Brain microvascular endothelial cell (primary cell): ENCODE results near the gene GPRC6A.
"Not testable (repeated sequence)": the region's sequence is repeated elsewhere in the genome, so short reads cannot be mapped to it uniquely, and the experiment has no call there.

Experiments used
- DNase-seq: peaks from one replicate; pipeline ENCODE4 v3.0.0-alpha.2; 2020
- H3K27ac ChIP-seq: fragments of 250-450 bp; sonication (Bioruptor Pico); 2 replicates; pipeline ENCODE4 v1.5.1; 2020; ENCODE audit warnings: mild to moderate bottlenecking, moderate library complexity
- H3K27me3 ChIP-seq: fragments of 250-450 bp; sonication (Bioruptor Pico); replicated peaks from 2 replicates; pipeline ENCODE4 v1.5.1; 2020; ENCODE audit warnings: mild to moderate bottlenecking
- H3K36me3 ChIP-seq: fragments of 250-450 bp; sonication (Bioruptor Pico); replicated peaks from 2 replicates; pipeline ENCODE4 v1.5.1; 2020; ENCODE audit warnings: mild to moderate bottlenecking
- H3K4me3 ChIP-seq: 2 replicates; pipeline ENCODE4 v1.5.1; 2011; ENCODE audit warnings: low read depth, mild to moderate bottlenecking, control low read depth, low read length, moderate library complexity
- in situ Hi-C: cut with HindIII; loops from 2 replicates; pipeline ENCODE4 v1.10.0; 2017; ENCODE audit warnings: low sequenced_read_pairs, low pct_ligation_motif_present
- TF ChIP-seq, protein P1 (sequence below): IDR thresholded peaks from 2 replicates; pipeline ENCODE4 v1.5.1; 2011; ENCODE audit warnings: low read depth, mild to moderate bottlenecking, moderate library complexity, low read length, control low read depth, inconsistent platforms; ENCODE audit errors: missing control alignments

Gene GPRC6A

DNA sequence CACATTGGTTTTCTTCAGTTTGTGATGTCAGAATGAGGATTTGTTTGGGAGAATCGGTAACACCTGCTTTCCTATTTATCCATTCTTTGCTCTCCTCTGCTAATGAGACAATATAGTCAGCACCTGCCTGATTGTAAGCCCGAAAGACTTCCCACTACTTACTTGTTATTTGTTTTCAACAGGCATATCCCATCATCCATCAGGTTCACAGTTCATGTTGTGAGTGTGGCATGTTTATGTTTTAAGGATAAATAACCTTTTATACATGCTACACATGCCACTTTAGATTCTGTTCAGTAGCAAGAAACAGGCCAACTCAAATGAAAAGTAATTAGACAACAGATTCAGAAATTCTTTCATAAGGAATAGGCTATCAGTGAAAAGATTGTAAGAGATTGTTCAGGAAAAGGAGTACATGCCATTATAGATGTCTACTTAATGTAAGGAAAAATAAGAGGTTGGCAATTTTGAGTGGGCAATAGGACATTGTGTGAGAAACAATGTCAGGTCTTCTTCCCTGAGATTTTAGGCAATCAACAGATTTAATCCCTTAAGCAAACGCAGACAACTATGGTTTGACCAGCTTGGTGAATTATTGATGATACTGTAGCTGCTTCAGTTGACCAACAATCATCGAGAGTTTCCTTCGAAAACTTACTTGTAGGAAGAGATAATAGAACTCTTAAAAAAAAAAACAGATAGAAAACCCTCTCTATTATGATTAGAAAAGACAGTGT, 7.9 kb upstream of the GPRC6A start:
- no peak overlapping the region for H3K4me3 ChIP-seq
- no peak for DNase-seq
- TF ChIP-seq, protein P1, sequence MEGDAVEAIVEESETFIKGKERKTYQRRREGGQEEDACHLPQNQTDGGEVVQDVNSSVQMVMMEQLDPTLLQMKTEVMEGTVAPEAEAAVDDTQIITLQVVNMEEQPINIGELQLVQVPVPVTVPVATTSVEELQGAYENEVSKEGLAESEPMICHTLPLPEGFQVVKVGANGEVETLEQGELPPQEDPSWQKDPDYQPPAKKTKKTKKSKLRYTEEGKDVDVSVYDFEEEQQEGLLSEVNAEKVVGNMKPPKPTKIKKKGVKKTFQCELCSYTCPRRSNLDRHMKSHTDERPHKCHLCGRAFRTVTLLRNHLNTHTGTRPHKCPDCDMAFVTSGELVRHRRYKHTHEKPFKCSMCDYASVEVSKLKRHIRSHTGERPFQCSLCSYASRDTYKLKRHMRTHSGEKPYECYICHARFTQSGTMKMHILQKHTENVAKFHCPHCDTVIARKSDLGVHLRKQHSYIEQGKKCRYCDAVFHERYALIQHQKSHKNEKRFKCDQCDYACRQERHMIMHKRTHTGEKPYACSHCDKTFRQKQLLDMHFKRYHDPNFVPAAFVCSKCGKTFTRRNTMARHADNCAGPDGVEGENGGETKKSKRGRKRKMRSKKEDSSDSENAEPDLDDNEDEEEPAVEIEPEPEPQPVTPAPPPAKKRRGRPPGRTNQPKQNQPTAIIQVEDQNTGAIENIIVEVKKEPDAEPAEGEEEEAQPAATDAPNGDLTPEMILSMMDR: no peak
- in situ Hi-C loops: no loop called here
- H3K27me3 ChIP-seq: no peaks in the 10 kb centered on the region
- no peaks in the 10 kb centered on the region for H3K36me3 ChIP-seq
- no peak overlapping the region for H3K27ac ChIP-seq

DNA sequence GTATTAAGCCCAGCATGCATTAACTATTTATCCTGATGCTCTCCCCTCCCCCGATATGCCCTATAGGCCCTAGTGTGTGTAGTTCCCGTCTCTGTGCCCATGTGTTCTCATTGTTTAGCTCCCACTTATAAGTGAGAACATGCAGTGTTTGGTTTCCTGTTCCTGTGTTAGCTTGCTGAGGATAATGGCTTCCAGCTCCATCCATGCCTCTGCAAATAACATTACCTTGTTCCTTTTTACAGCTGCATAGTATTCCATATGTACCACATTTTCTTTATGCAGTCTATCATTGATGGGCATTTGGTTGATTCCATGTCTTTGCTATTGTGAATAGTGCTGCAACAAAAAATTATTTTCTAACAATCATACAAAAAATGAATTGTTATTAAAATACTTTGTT, 5.6 kb upstream of the GPRC6A start:
- H3K27ac ChIP-seq, H3K36me3 ChIP-seq, in situ Hi-C loops, H3K27me3 ChIP-seq, DNase-seq, H3K4me3 ChIP-seq: not testable (repeated sequence)

GRCh38 chr6:116827561-116828240, 1.2 kb downstream of the GPRC6A start:
- in situ Hi-C loops: no loop called here
- Histone ChIP-seq H3K27me3 (no peaks in the 10 kb centered on the region), H3K27ac (no peak overlapping the region), H3K36me3 (no peaks in the 10 kb centered on the region), H3K4me3 (no peak overlapping the region)
- DNase-seq: no peak
- TF ChIP-seq, protein P1: no peak

GRCh38 chr6:116816336-116816735, 12.5 kb downstream of the GPRC6A start:
- DNase-seq, H3K4me3 ChIP-seq, H3K27me3 ChIP-seq, H3K36me3 ChIP-seq, H3K27ac ChIP-seq, in situ Hi-C loops: not testable (repeated sequence)

DNA sequence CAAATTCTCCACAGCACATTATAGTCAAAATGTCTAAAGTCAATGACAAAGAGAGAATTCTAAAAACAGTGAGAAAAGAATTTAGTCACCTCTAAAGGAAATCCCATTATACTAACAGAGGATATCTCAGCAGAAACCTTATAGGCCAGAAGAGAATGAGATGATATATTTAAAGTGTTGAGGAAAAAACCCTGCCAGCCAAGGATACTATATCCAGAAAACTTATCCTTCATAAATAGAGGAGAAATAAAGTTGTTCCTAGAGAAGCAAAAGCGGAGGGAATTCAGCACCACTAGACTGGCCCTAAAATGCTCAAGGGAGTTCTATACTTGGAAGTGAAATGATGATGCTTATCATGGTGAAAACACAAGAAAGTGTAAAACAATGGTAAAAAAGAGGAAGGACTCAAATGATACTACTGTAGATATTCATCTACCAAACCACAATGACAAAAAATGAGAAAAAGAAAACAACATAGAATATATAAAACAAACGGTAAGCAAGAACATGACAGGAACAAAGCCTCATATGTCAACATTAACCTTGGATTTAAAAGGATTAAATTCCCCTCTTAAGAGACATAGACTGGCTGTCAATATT, 16.7 kb downstream of the GPRC6A start:
- in situ Hi-C loops: no loop called here
- no peak overlapping the region for H3K27ac ChIP-seq
- no peaks in the 10 kb centered on the region for H3K27me3 ChIP-seq
- DNase-seq: no peak
- no peak overlapping the region for H3K4me3 ChIP-seq
- TF ChIP-seq, protein P1: no peak
- H3K36me3 ChIP-seq: no peaks in the 10 kb centered on the region

DNA sequence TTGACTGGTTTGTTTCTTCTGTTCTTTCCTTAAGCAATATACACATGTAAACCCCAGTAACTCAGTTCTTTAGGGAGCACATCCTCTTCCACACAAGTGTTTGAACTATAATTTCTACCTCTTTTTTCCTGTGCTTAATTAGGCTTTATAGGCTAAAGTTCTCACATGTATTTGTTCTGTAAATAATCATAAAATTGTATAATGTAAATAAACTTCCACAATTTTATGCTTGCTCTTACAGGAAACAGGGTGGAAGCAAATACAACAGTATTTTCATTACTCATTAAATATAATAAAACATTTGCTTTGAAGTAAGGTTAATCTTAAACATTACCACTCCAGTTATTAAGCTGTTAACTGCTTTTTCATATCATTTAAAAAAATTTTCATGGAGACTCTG, 26.9 kb downstream of the GPRC6A start:
- no peak overlapping the region for H3K4me3 ChIP-seq
- H3K27me3 ChIP-seq: no peaks in the 10 kb centered on the region
- no peak overlapping the region for H3K27ac ChIP-seq
- DNase-seq: no peak
- TF ChIP-seq, protein P1: no peak
- H3K36me3 ChIP-seq: no peaks in the 10 kb centered on the region
- in situ Hi-C loops: no loop called here
